Activated T-cell treated with anti-CD3 and anti-CD28 coated beads, Interleukin-2, amount 50 U/mL, for 4 hours (primary cell): ENCODE data around the gene ZNF804B. TPM values are rescaled to one million over a fixed set of nuclear protein-coding genes. Genes with fewer than 3 reads are reported as not detected.

Experiments
- ATAC-seq, 2 donors: fragments of 200-7000 bp; cut with Tn5 transposase; one replicate each; pipeline ENCODE4 v1.10.0; 2021
- DNase-seq: peaks from one replicate; pipeline ENCODE4 v3.0.0-alpha.2; 2020
- H3K27me3 Mint-ChIP-seq: one replicate; pipeline ENCODE4 v1.8.0; 2021; ENCODE audit warnings: low read depth, mixed read lengths
- H3K36me3 Mint-ChIP-seq: one replicate; pipeline ENCODE4 v1.8.0; 2022; ENCODE audit warnings: mixed read lengths; ENCODE audit not compliant: insufficient read depth
- H3K4me1 Mint-ChIP-seq: one replicate; pipeline ENCODE4 v1.8.0; 2021; ENCODE audit warnings: low read depth, mixed read lengths
- H3K4me3 Mint-ChIP-seq: one replicate; pipeline ENCODE4 v1.8.0; 2021; ENCODE audit warnings: mild to moderate bottlenecking, moderate library complexity, mixed read lengths
- H3K9me3 Mint-ChIP-seq: one replicate; pipeline ENCODE4 v1.8.0; 2021; ENCODE audit warnings: mixed read lengths
- total RNA-seq, 3 donors: library from RNA; stranded (reverse); gene quantifications; one replicate each; pipeline ENCODE4 v1.2.1, GENCODE V29; 2021

ZNF804B gene
- total RNA-seq, 3 donors from 2014 or later = not detected

GRCh38 chr7:88967432-88967831 is 207.9 kb downstream of the ZNF804B start:
- DNase-seq (no peak), ATAC-seq (no peak)
- no peak overlapping the region for H3K4me3 Mint-ChIP-seq
- no peaks in the 10 kb centered on the region for H3K9me3 Mint-ChIP-seq
- H3K27me3 Mint-ChIP-seq = no peaks in the 10 kb centered on the region
- H3K36me3 Mint-ChIP-seq = no peaks in the 10 kb centered on the region
- H3K4me1 Mint-ChIP-seq = no peaks in the 10 kb centered on the region

DNA sequence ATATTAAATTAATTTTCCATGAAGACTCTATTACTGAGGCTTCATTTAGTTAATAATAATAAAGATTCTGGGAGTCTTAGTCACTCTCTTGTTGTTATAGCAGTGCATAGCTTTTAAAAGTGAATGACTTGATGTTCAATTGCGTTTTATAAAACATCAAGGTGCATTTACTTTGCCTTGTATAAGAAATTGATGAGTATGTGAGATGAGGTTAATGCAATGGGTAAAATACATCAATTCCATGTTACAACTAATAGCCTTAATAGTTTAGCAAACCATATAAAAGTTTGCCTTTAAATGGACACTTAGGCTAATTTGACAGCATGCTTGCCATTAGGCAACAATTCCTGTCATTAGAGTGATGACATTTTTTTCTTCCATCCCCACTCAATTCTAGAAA is 209.7 kb downstream of the ZNF804B start:
- no peaks in the 10 kb centered on the region for H3K4me1 Mint-ChIP-seq
- DNase-seq = no peak
- no peak for ATAC-seq

GRCh38 chr7:88985295-88985694 is 225.8 kb downstream of the ZNF804B start:
- ATAC-seq = no peak

More for the DNA sequence above, 209.7 kb downstream of the ZNF804B start:
- Mint-ChIP-seq H3K4me3 (no peak overlapping the region), H3K9me3 (no peaks in the 10 kb centered on the region), H3K27me3 (no peaks in the 10 kb centered on the region), H3K36me3 (no peaks in the 10 kb centered on the region)

DNA sequence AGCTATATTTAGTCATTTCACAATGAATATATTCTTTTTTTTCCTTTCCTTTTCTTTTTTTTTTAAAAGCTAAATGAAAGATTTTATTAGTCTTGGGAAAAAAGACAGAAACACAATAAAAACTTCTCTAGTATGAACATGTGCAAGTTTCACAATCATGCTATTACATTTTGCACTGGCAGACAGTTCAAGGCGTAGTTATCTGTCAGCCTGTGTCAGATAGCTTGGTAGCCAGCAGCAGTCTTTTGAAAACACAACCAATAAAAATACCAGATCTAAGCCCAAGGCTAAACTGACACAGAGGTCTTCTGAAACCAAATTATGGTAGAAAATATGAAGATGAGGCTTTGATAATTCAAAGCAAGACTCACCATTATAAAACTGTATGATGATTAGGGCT is 241.8 kb downstream of the ZNF804B start:
- no peak for ATAC-seq
- no peak for DNase-seq
- peaks cover 21% of the 10 kb centered on the region for H3K4me1 Mint-ChIP-seq
- H3K27me3 Mint-ChIP-seq = no peaks in the 10 kb centered on the region
- no peaks in the 10 kb centered on the region for H3K9me3 Mint-ChIP-seq
- no peaks in the 10 kb centered on the region for H3K36me3 Mint-ChIP-seq
- H3K4me3 Mint-ChIP-seq = no peak overlapping the region

More at GRCh38 chr7:88985295-88985694, 225.8 kb downstream of the ZNF804B start:
- Mint-ChIP-seq H3K4me3 (no peak overlapping the region), H3K4me1 (no peaks in the 10 kb centered on the region), H3K9me3 (no peaks in the 10 kb centered on the region), H3K27me3 (no peaks in the 10 kb centered on the region), H3K36me3 (no peaks in the 10 kb centered on the region)
- DNase-seq = no peak

GRCh38 chr7:89002981-89003956 is 243.8 kb downstream of the ZNF804B start:
- ATAC-seq = peak; percentile 77 to 83
- peak overlapping the region; percentile 69 for H3K4me3 Mint-ChIP-seq
- no peaks in the 10 kb centered on the region for H3K36me3 Mint-ChIP-seq
- H3K27me3 Mint-ChIP-seq = no peaks in the 10 kb centered on the region
- H3K9me3 Mint-ChIP-seq = no peaks in the 10 kb centered on the region
- no peak for DNase-seq
- H3K4me1 Mint-ChIP-seq = peaks cover 21% of the 10 kb centered on the region

DNA sequence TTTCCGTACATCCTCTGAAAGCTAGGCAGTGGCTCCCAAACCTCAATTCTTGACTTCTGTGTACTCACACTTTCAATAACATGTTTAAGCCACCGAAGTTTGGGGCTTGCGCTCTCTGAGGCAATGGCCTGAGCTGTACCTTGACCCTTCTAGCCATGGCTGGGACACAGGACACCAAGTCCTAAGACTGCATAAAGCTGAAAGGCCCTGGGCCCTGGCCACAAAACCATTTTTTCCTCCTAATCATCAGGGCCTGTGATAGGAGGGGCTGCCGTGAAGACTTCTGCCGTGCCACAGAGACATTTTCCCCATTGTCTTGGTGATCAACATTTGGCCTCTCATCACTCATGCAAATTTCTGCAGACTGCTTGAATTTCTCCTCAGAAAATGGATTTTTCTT is 252.5 kb downstream of the ZNF804B start:
- no peaks in the 10 kb centered on the region for H3K4me1 Mint-ChIP-seq
- no peak for ATAC-seq
- no peaks in the 10 kb centered on the region for H3K36me3 Mint-ChIP-seq
- H3K4me3 Mint-ChIP-seq = no peak overlapping the region
- H3K27me3 Mint-ChIP-seq = no peaks in the 10 kb centered on the region
- peaks cover 12% of the 10 kb centered on the region for H3K9me3 Mint-ChIP-seq
- DNase-seq = no peak

GRCh38 chr7:89017695-89018094 is 258.2 kb downstream of the ZNF804B start:
- Mint-ChIP-seq H3K4me3 (no peak overlapping the region), H3K36me3 (no peaks in the 10 kb centered on the region), H3K9me3 (peaks cover 12% of the 10 kb centered on the region), H3K4me1 (no peaks in the 10 kb centered on the region), H3K27me3 (no peaks in the 10 kb centered on the region)
- ATAC-seq (no peak), DNase-seq (no peak)

DNA sequence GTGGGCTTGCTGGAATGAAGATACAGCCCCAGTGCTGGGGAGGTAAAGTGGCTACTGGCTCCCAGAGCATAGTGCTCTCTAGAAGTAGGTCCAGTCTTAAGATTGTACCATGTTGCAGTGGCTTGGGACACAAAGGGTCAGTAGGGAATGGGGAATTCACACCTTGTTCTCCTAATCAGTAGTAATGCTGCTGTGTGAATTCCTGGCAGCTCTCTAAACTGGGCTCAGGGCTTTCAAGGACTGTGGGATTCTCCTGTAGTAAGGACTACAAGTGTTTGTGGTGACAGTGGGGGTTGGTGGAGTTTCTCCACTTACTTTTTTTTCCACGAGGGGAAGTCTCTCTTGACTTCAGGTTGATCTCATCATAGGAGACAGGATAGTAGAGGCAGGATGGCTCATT is 262.2 kb downstream of the ZNF804B start:
- no peaks in the 10 kb centered on the region for H3K36me3 Mint-ChIP-seq
- H3K9me3 Mint-ChIP-seq = peaks cover 7% of the 10 kb centered on the region
- ATAC-seq (no peak), DNase-seq (no peak)
- H3K27me3 Mint-ChIP-seq = no peaks in the 10 kb centered on the region
- no peaks in the 10 kb centered on the region for H3K4me1 Mint-ChIP-seq
- no peak overlapping the region for H3K4me3 Mint-ChIP-seq

- H3K27me3 Mint-ChIP-seq = no peaks in the 10 kb centered on the region
- H3K36me3 Mint-ChIP-seq = no peaks in the 10 kb centered on the region
- ATAC-seq (no peak), DNase-seq (no peak)
- no peak overlapping the region for H3K4me3 Mint-ChIP-seq
- H3K9me3 Mint-ChIP-seq = peaks cover 3% of the 10 kb centered on the region
- no peaks in the 10 kb centered on the region for H3K4me1 Mint-ChIP-seq
Measured at GRCh38 chr7:89023206-89023605, 263.7 kb downstream of the ZNF804B start.

- Mint-ChIP-seq H3K4me1 (no peaks in the 10 kb centered on the region), H3K27me3 (no peaks in the 10 kb centered on the region), H3K36me3 (no peaks in the 10 kb centered on the region), H3K4me3 (no peak overlapping the region), H3K9me3 (peaks cover 3% of the 10 kb centered on the region)
- DNase-seq (no peak), ATAC-seq (no peak)
Measured at GRCh38 chr7:89023877-89024276, 264.4 kb downstream of the ZNF804B start.

DNA sequence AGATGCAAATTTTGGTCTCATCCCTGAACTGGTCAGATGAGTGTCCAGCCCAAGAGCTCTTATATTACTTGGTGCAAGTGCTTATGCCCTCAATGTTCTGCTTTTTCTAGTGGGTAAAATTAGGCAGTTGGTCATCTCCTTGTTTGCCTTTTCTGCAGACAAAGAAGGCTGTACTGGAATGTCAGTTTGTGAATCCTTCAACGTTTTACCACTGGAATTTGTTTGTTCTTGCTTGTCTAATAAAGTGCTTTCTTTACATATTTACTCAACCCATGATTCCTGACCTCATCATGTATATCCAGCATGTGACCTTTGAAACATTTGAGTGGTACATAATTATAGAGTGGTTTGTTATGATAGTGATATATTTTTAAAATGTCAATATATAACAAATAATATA is 268.3 kb downstream of the ZNF804B start:
- H3K4me3 Mint-ChIP-seq = no peak overlapping the region
- ATAC-seq (no peak), DNase-seq (no peak)
- no peaks in the 10 kb centered on the region for H3K4me1 Mint-ChIP-seq
- H3K27me3 Mint-ChIP-seq = no peaks in the 10 kb centered on the region
- no peaks in the 10 kb centered on the region for H3K36me3 Mint-ChIP-seq
- no peaks in the 10 kb centered on the region for H3K9me3 Mint-ChIP-seq

DNA sequence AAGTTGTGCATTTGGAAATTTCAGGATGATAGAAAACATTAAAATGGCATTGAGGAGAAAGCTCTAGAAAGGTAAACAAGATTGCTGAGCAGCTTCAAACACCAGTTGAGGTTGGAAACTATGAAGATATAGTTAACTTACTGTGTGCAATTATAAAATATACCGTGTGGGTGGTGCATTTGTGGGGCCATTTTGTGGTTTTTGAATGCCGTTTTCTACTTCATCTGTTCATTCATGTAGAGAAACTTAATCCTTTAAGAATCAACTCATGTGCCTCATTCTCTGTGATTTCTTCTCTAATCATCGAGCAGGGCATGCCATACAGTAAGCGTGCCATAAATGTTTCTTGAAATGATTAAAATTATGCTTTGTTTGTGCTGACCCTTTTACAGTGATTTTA is 268.8 kb downstream of the ZNF804B start:
- Mint-ChIP-seq H3K4me1 (no peaks in the 10 kb centered on the region), H3K4me3 (no peak overlapping the region), H3K27me3 (peaks cover 1% of the 10 kb centered on the region), H3K36me3 (no peaks in the 10 kb centered on the region), H3K9me3 (no peaks in the 10 kb centered on the region)
- ATAC-seq (no peak), DNase-seq (no peak)

- ATAC-seq (peak in 1 of 2 donors; percentile 67), DNase-seq (no peak)
Measured at GRCh38 chr7:89029864-89030263, 270.4 kb downstream of the ZNF804B start.

DNA sequence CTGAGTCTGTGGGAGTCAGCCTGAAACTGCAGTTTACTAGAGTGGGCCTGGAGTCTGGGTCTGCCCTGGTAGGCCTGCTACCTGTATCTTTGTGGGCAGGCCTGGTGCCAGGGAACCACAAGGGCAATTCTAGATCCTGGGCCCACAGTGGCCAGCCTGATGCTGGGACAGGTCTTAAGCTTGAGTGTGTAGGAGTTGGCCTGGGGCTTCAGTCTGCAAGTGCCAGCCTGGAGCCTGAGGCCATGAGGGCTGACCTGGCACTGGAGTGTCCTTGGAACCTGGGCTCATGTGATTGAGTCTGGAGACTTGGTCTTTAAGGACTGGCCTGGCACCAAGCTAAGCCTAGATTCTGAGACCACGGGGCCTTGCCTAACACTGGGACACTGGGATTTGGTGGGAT is 281.7 kb downstream of the ZNF804B start:
- DNase-seq (no peak), ATAC-seq (no peak)
- no peak overlapping the region for H3K4me3 Mint-ChIP-seq
- no peaks in the 10 kb centered on the region for H3K4me1 Mint-ChIP-seq
- H3K9me3 Mint-ChIP-seq = peaks cover 23% of the 10 kb centered on the region
- H3K36me3 Mint-ChIP-seq = peaks cover 3% of the 10 kb centered on the region
- H3K27me3 Mint-ChIP-seq = no peaks in the 10 kb centered on the region

More at GRCh38 chr7:89029864-89030263, 270.4 kb downstream of the ZNF804B start:
- Mint-ChIP-seq H3K4me1 (no peaks in the 10 kb centered on the region), H3K27me3 (peaks cover 1% of the 10 kb centered on the region), H3K36me3 (no peaks in the 10 kb centered on the region), H3K9me3 (no peaks in the 10 kb centered on the region), H3K4me3 (no peak overlapping the region)

DNA sequence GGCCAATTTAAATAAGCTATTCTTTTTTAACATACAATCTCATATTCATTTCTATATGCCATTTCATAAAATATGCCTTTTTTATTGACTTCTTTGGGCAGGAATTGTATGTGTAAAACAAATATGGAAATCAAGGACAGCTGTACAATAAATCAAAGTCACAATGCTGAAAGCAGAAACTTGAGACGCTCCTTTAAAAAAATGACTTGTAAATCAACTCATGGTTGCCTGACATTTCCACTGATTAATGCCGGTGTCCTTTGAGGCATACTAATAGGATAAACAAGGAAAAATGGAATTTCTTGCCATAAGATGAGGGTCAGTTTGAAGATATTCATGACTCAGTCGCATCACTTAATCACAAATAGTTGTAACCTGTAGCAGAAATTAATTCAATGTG is 283.4 kb downstream of the ZNF804B start:
- Mint-ChIP-seq H3K4me3 (no peak overlapping the region), H3K27me3 (no peaks in the 10 kb centered on the region), H3K4me1 (no peaks in the 10 kb centered on the region), H3K36me3 (peaks cover 3% of the 10 kb centered on the region), H3K9me3 (peaks cover 23% of the 10 kb centered on the region)
- DNase-seq (no peak), ATAC-seq (no peak)
